ENCODE results near the gene ZNF827.

DNA sequence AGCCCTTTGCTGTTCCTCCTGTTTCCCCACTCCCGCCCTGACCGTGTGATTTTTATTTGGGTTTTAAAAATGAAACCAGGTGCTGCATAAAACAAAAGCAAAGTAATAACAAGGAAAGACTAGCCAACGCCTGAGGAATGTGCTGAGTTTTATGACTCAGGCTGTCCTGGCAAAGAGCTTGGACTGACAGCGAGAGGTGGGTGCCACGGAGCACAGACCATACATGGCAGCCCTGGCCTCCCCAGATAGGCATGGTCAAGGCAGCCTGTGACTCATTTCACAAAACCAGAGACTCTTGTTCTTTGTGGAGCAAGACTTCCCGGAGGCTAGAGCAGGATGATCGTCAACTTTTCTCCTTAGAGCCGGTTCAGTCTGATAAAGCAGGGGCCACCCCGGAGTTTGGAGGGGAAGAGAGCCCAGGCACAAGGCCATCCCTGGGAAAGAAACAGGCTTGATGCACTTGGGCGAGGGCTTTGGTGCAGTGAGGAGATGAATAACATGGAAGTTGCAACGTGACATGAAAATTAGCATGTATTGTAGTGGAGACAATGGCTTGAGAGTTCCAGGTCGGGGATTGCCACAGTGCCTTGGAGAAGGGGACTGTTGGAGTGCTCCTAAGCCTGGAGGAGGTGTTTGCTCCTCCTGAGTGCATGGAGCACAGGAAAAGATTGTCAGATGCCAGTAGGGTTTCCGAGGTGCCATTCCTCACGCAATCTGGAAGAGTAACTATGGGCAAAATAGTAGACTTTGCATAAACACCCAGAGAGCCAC, 203.9 kb downstream of the ZNF827 start:
- TF ChIP-seq POLR2A (IDR thresholded peaks at IDR 0.05), result no peak
- TF ChIP-seq, protein P1, sequence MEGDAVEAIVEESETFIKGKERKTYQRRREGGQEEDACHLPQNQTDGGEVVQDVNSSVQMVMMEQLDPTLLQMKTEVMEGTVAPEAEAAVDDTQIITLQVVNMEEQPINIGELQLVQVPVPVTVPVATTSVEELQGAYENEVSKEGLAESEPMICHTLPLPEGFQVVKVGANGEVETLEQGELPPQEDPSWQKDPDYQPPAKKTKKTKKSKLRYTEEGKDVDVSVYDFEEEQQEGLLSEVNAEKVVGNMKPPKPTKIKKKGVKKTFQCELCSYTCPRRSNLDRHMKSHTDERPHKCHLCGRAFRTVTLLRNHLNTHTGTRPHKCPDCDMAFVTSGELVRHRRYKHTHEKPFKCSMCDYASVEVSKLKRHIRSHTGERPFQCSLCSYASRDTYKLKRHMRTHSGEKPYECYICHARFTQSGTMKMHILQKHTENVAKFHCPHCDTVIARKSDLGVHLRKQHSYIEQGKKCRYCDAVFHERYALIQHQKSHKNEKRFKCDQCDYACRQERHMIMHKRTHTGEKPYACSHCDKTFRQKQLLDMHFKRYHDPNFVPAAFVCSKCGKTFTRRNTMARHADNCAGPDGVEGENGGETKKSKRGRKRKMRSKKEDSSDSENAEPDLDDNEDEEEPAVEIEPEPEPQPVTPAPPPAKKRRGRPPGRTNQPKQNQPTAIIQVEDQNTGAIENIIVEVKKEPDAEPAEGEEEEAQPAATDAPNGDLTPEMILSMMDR (IDR thresholded peaks at IDR 0.05), result no peak

All from lower leg skin (tissue), 3 donors.